Measurements from ENCODE around the gene MNAT1. TPM values are rescaled to one million over a fixed set of nuclear protein-coding genes. Genes with fewer than 3 reads are reported as not detected.

The MNAT1 gene
- total RNA-seq, 1 donor from 2014 or later, result 114 TPM

DNA sequence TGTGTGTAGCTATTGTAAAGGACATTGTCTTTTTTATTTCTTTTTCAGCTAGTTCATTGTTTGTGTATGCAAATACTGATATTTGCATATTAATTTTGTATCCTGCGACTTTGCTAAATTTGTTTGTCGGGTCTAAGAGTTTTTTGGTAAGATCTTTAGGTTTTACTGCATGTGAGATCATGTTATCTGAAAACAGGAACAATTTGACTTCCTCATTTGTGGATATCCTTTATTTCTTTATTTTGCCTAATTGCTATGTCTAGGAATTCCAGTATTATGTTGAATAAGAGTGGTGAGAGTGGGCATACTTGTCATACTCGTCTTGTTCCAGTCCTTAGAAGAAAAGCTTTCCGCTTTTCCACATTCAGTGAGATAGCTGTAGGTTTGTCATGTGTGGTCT lies 39.2 kb upstream of the MNAT1 start:
- H3F3A ChIP-seq (ENCODE audit: low read depth), result no peaks in the 10 kb centered on the region
- no peak overlapping the region for H3K4me3 ChIP-seq
- H3K27ac ChIP-seq, result no peak overlapping the region
- no peak for DNase-seq (ENCODE audit: low spot score)
- Mint-ChIP-seq H3K27ac (no peak overlapping the region), H3K9me3 (peaks cover 6% of the 10 kb centered on the region), H3K27me3 (ENCODE audit: insufficient read depth, low read depth) (no peaks in the 10 kb centered on the region), H3K4me1 (no peaks in the 10 kb centered on the region), H3K4me3 (no peak overlapping the region), H3K36me3 (no peaks in the 10 kb centered on the region)
- H3K9ac ChIP-seq, result no peak overlapping the region
- H3K36me3 ChIP-seq, result no peaks in the 10 kb centered on the region
- H3K27me3 ChIP-seq, result no peaks in the 10 kb centered on the region
- H3K9me3 ChIP-seq (ENCODE audit: low read depth), result no peaks in the 10 kb centered on the region
- H3K4me1 ChIP-seq, result no peaks in the 10 kb centered on the region
- no peaks in the 10 kb centered on the region for H3K79me2 ChIP-seq (ENCODE audit: low read depth)
- H2AFZ ChIP-seq (replicated peaks), result no peak overlapping the region
- no peak for TF ChIP-seq EZH2phosphoT487 (IDR thresholded peaks at IDR 0.05)
- TF ChIP-seq, protein P1, sequence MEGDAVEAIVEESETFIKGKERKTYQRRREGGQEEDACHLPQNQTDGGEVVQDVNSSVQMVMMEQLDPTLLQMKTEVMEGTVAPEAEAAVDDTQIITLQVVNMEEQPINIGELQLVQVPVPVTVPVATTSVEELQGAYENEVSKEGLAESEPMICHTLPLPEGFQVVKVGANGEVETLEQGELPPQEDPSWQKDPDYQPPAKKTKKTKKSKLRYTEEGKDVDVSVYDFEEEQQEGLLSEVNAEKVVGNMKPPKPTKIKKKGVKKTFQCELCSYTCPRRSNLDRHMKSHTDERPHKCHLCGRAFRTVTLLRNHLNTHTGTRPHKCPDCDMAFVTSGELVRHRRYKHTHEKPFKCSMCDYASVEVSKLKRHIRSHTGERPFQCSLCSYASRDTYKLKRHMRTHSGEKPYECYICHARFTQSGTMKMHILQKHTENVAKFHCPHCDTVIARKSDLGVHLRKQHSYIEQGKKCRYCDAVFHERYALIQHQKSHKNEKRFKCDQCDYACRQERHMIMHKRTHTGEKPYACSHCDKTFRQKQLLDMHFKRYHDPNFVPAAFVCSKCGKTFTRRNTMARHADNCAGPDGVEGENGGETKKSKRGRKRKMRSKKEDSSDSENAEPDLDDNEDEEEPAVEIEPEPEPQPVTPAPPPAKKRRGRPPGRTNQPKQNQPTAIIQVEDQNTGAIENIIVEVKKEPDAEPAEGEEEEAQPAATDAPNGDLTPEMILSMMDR (IDR thresholded peaks at IDR 0.05), result no peak
- no peak for TF ChIP-seq EZH2 (IDR thresholded peaks at IDR 0.05)
- H4K20me1 ChIP-seq (ENCODE audit: low read depth), result no peaks in the 10 kb centered on the region
- H3K4me2 ChIP-seq, result no peak overlapping the region

DNA sequence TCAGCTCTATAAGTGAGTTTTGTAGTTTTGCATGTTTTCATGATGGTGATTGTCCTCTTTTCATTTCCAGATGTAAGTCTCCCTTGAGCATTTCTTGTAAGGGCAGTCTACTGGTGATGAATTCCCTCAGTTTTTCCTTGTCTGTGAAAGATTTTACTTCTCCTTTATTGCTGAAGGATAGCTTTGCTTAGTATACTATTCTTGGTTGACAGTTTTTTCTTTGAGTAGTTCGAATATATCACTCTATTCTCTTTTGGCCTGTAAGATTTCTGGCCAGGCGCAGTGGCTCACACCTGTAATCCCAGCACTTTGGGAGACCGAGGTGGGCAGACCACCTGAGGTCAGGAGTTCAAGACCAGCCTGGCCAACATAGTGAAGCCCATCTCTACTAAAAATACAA lies 34.0 kb upstream of the MNAT1 start:
- H3K27ac Mint-ChIP-seq, result no peak overlapping the region
- H3K4me1 Mint-ChIP-seq, result peaks cover 6% of the 10 kb centered on the region
- no peak overlapping the region for H3K9ac ChIP-seq
- H2AFZ ChIP-seq (replicated peaks), result no peak overlapping the region
- TF ChIP-seq EZH2 (IDR thresholded peaks at IDR 0.05) (no peak), EZH2phosphoT487 (IDR thresholded peaks at IDR 0.05) (no peak)
- TF ChIP-seq, protein P1 (IDR thresholded peaks at IDR 0.05), result no peak
- no peak overlapping the region for H3K27ac ChIP-seq
- no peaks in the 10 kb centered on the region for H3K36me3 ChIP-seq
- H4K20me1 ChIP-seq (ENCODE audit: low read depth), result no peaks in the 10 kb centered on the region
- no peaks in the 10 kb centered on the region for H3K27me3 ChIP-seq
- H3K4me1 ChIP-seq, result no peaks in the 10 kb centered on the region
- H3K4me2 ChIP-seq, result no peak overlapping the region
- DNase-seq (ENCODE audit: low spot score), result no peak
- H3K79me2 ChIP-seq (ENCODE audit: low read depth), result no peaks in the 10 kb centered on the region
- H3F3A ChIP-seq (ENCODE audit: low read depth), result peaks cover 9% of the 10 kb centered on the region
- peaks cover 18% of the 10 kb centered on the region for H3K9me3 Mint-ChIP-seq
- H3K9me3 ChIP-seq (ENCODE audit: low read depth), result no peaks in the 10 kb centered on the region
- no peaks in the 10 kb centered on the region for H3K36me3 Mint-ChIP-seq
- H3K27me3 Mint-ChIP-seq (ENCODE audit: insufficient read depth, low read depth), result no peaks in the 10 kb centered on the region
- no peak overlapping the region for H3K4me3 Mint-ChIP-seq
- no peak overlapping the region for H3K4me3 ChIP-seq

DNA sequence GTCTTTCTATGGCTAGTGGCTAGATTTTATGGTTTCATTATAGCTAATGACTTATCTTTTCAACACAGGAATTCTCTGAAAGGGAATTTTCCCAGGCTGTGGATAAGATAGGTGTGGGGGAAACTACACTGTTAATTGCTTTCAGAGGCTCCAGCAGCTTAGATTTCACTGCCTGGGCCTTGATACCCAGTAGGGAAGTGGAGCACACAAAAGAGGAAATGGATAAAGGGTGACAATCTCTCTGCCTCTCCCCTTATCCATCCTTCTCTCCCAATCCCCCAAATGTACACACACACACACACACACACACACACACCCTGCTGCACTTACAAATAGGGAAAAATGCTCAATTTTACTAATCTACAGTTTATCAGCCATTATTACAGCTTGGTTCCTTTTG lies 29.5 kb upstream of the MNAT1 start:
- Histone ChIP-seq H3K9me3 (ENCODE audit: low read depth) (no peaks in the 10 kb centered on the region), H3K27ac (peak overlapping the region; percentile 59), H3K79me2 (ENCODE audit: low read depth) (no peaks in the 10 kb centered on the region), H3K9ac (no peak overlapping the region), H3F3A (ENCODE audit: low read depth) (peaks cover 9% of the 10 kb centered on the region), H3K4me3 (no peak overlapping the region), H2AFZ (replicated peaks) (no peak overlapping the region), H3K36me3 (no peaks in the 10 kb centered on the region), H3K4me1 (no peaks in the 10 kb centered on the region), H4K20me1 (ENCODE audit: low read depth) (peaks cover 14% of the 10 kb centered on the region), H3K27me3 (no peaks in the 10 kb centered on the region), H3K4me2 (no peak overlapping the region)
- Mint-ChIP-seq H3K4me3 (no peak overlapping the region), H3K9me3 (peaks cover 14% of the 10 kb centered on the region), H3K27ac (no peak overlapping the region), H3K27me3 (ENCODE audit: insufficient read depth, low read depth) (no peaks in the 10 kb centered on the region), H3K36me3 (no peaks in the 10 kb centered on the region), H3K4me1 (peaks cover 6% of the 10 kb centered on the region)
- DNase-seq (ENCODE audit: low spot score), result peak; percentile 30
- TF ChIP-seq EZH2 (IDR thresholded peaks at IDR 0.05), result no peak
- TF ChIP-seq EZH2phosphoT487 (IDR thresholded peaks at IDR 0.05), result no peak
- TF ChIP-seq, protein P1 (IDR thresholded peaks at IDR 0.05), result no peak

Measured in neural progenitor cell (in vitro differentiated cells).